Neural cell (in vitro differentiated cells): Measurements from ENCODE around the gene METAP1D. TPM values are rescaled to one million over a fixed set of nuclear protein-coding genes. Genes with fewer than 3 reads are reported as not detected.
A peak's percentile ranks its signal among the peaks of the same experiment; 100 is the strongest.

Source experiments
- H2AFZ ChIP-seq: fragments of 200-600, 300-800 bp; sonication (generic), shearing (Covaris generic); 2 replicates; pipeline ENCODE4 v1.6.0; 2014; ENCODE audit warnings: low read depth, mild to moderate bottlenecking, antibody characterized with exemption, low read length, moderate library complexity
- H3F3A ChIP-seq: fragments of 200-600 bp; shearing (Covaris generic); 2 replicates; pipeline ENCODE4 v1.6.1; 2016; ENCODE audit warnings: mild to moderate bottlenecking, moderate library complexity, mixed read lengths, antibody characterized with exemption, low read length; ENCODE audit not compliant: insufficient read depth, poor library complexity, severe bottlenecking
- H3K27ac ChIP-seq: fragments of 200-600, 300-800 bp; sonication (generic), shearing (Covaris generic); 2 replicates; pipeline ENCODE4 v1.5.1; 2014; ENCODE audit warnings: mild to moderate bottlenecking, low read length, moderate library complexity
- H3K27me3 ChIP-seq: fragments of 300-800, 200-600 bp; sonication (generic), shearing (Covaris generic); 2 replicates; pipeline ENCODE4 v1.6.0; 2014; ENCODE audit warnings: mild to moderate bottlenecking, low read depth, low read length, moderate library complexity; ENCODE audit not compliant: insufficient read depth
- H3K36me3 ChIP-seq: fragments of 300-800, 200-600 bp; sonication (generic), shearing (Covaris generic); 2 replicates; pipeline ENCODE4 v1.5.1; 2014; ENCODE audit warnings: mild to moderate bottlenecking, antibody characterized with exemption, low read length, moderate library complexity; ENCODE audit not compliant: insufficient read depth
- H3K4me2 ChIP-seq: fragments of 300-800, 200-600 bp; sonication (generic), shearing (Covaris generic); 2 replicates; pipeline ENCODE4 v1.6.0; 2014; ENCODE audit warnings: mild to moderate bottlenecking, low read length
- H3K4me3 ChIP-seq: fragments of 300-800, 200-600 bp; sonication (generic), shearing (Covaris generic); 2 replicates; pipeline ENCODE4 v1.5.1; 2014; ENCODE audit warnings: mild to moderate bottlenecking, low read length, moderate library complexity
- H3K79me2 ChIP-seq: fragments of 200-600 bp; shearing (Covaris generic); replicated peaks from 2 replicates; pipeline ENCODE4 v1.6.0; 2014; ENCODE audit warnings: mild to moderate bottlenecking, low read length, moderate library complexity; ENCODE audit not compliant: insufficient read depth
- H3K9ac ChIP-seq: fragments of 300-800, 200-600 bp; sonication (generic), shearing (Covaris generic); 2 replicates; pipeline ENCODE4 v1.6.1; 2016; ENCODE audit warnings: mild to moderate bottlenecking, low read length, mixed read lengths
- H3K9me2 ChIP-seq: fragments of 200-600 bp; shearing (Covaris generic); 2 replicates; pipeline ENCODE4 v1.6.1; 2016; ENCODE audit warnings: mild to moderate bottlenecking, low read length, mixed read lengths; ENCODE audit not compliant: insufficient read depth
- H3K9me3 ChIP-seq: fragments of 200-600, 300-800 bp; sonication (generic), shearing (Covaris generic); 2 replicates; pipeline ENCODE4 v1.6.1; 2016; ENCODE audit warnings: mild to moderate bottlenecking, mixed run types, low read length, moderate library complexity, mixed read lengths
- H4K20me1 ChIP-seq: fragments of 200-600 bp; shearing (Covaris generic); 2 replicates; pipeline ENCODE4 v1.6.1; 2016; ENCODE audit warnings: mild to moderate bottlenecking, mixed run types; ENCODE audit not compliant: insufficient read depth
- CTCF ChIP-seq: fragments of 450-650 bp; IDR thresholded peaks from 2 replicates; pipeline ENCODE4 v1.5.1; 2014; ENCODE audit warnings: antibody characterized with exemption, mild to moderate bottlenecking, moderate library complexity; ENCODE audit not compliant: poor library complexity, severe bottlenecking
- EP300 ChIP-seq: fragments of 450-650 bp; conservative IDR thresholded peaks from 2 replicates; pipeline ENCODE4 v1.6.1; 2014; ENCODE audit warnings: antibody characterized with exemption, mild to moderate bottlenecking, moderate library complexity; ENCODE audit not compliant: poor library complexity, severe bottlenecking
- EZH2 ChIP-seq: fragments of 200-600, 300-800 bp; shearing (Covaris generic), sonication (generic); IDR thresholded peaks from 2 replicates; pipeline ENCODE4 v1.6.1; 2014; ENCODE audit warnings: antibody characterized with exemption, low read length, borderline replicate concordance, mild to moderate bottlenecking; ENCODE audit not compliant: insufficient read depth, poor library complexity, severe bottlenecking
- MXI1 ChIP-seq: fragments of 450-650 bp; conservative IDR thresholded peaks from 2 replicates; pipeline ENCODE4 v1.6.1; 2014; ENCODE audit warnings: antibody characterized with exemption, mild to moderate bottlenecking; ENCODE audit not compliant: poor library complexity, severe bottlenecking
- POLR2AphosphoS5 ChIP-seq: IDR thresholded peaks from 2 replicates; pipeline ENCODE4 v1.6.1; 2012
- RAD21 ChIP-seq: fragments of 450-650 bp; conservative IDR thresholded peaks from 2 replicates; pipeline ENCODE4 v1.6.1; 2014; ENCODE audit warnings: antibody characterized with exemption, mild to moderate bottlenecking, moderate library complexity
- SMC3 ChIP-seq: fragments of 450-650 bp; conservative IDR thresholded peaks from 2 replicates; pipeline ENCODE4 v1.6.1; 2014; ENCODE audit warnings: antibody characterized with exemption, mild to moderate bottlenecking, moderate library complexity; ENCODE audit not compliant: poor library complexity
- TAF1 ChIP-seq: IDR thresholded peaks from 2 replicates; pipeline ENCODE4 v1.6.1; 2012; ENCODE audit warnings: low read depth
- polyA minus RNA-seq: library from RNA; depleted of rRNA, polyadenylated mRNA; stranded (reverse); fragments of >200 nt; gene quantifications from 2 replicates; pipeline ENCODE4 v1.2.3, GENCODE V29; 2014
- polyA plus RNA-seq: library from polyadenylated mRNA; depleted of rRNA; stranded (reverse); fragments of >200 nt; gene quantifications from 2 replicates; pipeline ENCODE4 v1.2.3, GENCODE V29; 2014
- TF ChIP-seq, protein P1 (sequence below): IDR thresholded peaks from 2 replicates; pipeline ENCODE4 v1.6.1; 2012; ENCODE audit warnings: borderline replicate concordance

METAP1D gene
- polyA plus RNA-seq = 4.7 and 5.4 TPM in 2 replicates
- polyA minus RNA-seq = 5.1 and 9.3 TPM in 2 replicates

- H3K27ac ChIP-seq = peak within 1 kb of the TSS; percentile 24
- H3K4me3 ChIP-seq = peak within 1 kb of the TSS; percentile 86
- H3K9me3 ChIP-seq = no peaks in the 10 kb centered on the region
- no peaks in the 10 kb centered on the region for H4K20me1 ChIP-seq
- H3K9ac ChIP-seq = peak within 1 kb of the TSS; percentile 63
- no peaks in the 10 kb centered on the region for H3K27me3 ChIP-seq
- TF ChIP-seq, protein P1, sequence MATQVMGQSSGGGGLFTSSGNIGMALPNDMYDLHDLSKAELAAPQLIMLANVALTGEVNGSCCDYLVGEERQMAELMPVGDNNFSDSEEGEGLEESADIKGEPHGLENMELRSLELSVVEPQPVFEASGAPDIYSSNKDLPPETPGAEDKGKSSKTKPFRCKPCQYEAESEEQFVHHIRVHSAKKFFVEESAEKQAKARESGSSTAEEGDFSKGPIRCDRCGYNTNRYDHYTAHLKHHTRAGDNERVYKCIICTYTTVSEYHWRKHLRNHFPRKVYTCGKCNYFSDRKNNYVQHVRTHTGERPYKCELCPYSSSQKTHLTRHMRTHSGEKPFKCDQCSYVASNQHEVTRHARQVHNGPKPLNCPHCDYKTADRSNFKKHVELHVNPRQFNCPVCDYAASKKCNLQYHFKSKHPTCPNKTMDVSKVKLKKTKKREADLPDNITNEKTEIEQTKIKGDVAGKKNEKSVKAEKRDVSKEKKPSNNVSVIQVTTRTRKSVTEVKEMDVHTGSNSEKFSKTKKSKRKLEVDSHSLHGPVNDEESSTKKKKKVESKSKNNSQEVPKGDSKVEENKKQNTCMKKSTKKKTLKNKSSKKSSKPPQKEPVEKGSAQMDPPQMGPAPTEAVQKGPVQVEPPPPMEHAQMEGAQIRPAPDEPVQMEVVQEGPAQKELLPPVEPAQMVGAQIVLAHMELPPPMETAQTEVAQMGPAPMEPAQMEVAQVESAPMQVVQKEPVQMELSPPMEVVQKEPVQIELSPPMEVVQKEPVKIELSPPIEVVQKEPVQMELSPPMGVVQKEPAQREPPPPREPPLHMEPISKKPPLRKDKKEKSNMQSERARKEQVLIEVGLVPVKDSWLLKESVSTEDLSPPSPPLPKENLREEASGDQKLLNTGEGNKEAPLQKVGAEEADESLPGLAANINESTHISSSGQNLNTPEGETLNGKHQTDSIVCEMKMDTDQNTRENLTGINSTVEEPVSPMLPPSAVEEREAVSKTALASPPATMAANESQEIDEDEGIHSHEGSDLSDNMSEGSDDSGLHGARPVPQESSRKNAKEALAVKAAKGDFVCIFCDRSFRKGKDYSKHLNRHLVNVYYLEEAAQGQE = peak; percentile 28
- TF ChIP-seq SMC3 = peak; percentile 71
- no peak for TF ChIP-seq POLR2AphosphoS5
- peak; percentile 21 for TF ChIP-seq TAF1
- TF ChIP-seq EZH2 = no peak
- peak; percentile 77 for TF ChIP-seq EP300
- TF ChIP-seq MXI1 = peak; percentile 100
- TF ChIP-seq RAD21 = peak; percentile 58
- TF ChIP-seq CTCF = peak; percentile 2
- no peaks in the 10 kb centered on the region for H3K36me3 ChIP-seq
- no peaks in the 10 kb centered on the region for H3K9me2 ChIP-seq
- H2AFZ ChIP-seq = peak within 1 kb of the TSS; percentile 54
- H3K4me2 ChIP-seq = peak within 1 kb of the TSS; percentile 69
- no peaks in the 10 kb centered on the region for H3F3A ChIP-seq
- H3K79me2 ChIP-seq = no peaks in the 10 kb centered on the region
Observed at GRCh38 chr2:171999604-172000469, at the start of gene METAP1D. METAP1D (plus strand) TSS chr2:171999953; CDS start chr2:171999970, 17 bp downstream.

GRCh38 chr2:171952276-171952675, 47.5 kb upstream of the METAP1D start:
- no peaks in the 10 kb centered on the region for H3K27me3 ChIP-seq
- no peak overlapping the region for H3K9ac ChIP-seq
- no peak overlapping the region for H2AFZ ChIP-seq
- no peaks in the 10 kb centered on the region for H3K9me2 ChIP-seq
- no peaks in the 10 kb centered on the region for H3K79me2 ChIP-seq
- no peaks in the 10 kb centered on the region for H3F3A ChIP-seq
- no peaks in the 10 kb centered on the region for H4K20me1 ChIP-seq
- H3K9me3 ChIP-seq = no peaks in the 10 kb centered on the region
- TF ChIP-seq TAF1 (no peak), EP300 (no peak), SMC3 (no peak), POLR2AphosphoS5 (no peak)
- H3K4me3 ChIP-seq = no peak overlapping the region
- H3K27ac ChIP-seq = no peak overlapping the region
- H3K36me3 ChIP-seq = no peaks in the 10 kb centered on the region
- no peak overlapping the region for H3K4me2 ChIP-seq
